ENCODE data around the gene CCT7.

DNA sequence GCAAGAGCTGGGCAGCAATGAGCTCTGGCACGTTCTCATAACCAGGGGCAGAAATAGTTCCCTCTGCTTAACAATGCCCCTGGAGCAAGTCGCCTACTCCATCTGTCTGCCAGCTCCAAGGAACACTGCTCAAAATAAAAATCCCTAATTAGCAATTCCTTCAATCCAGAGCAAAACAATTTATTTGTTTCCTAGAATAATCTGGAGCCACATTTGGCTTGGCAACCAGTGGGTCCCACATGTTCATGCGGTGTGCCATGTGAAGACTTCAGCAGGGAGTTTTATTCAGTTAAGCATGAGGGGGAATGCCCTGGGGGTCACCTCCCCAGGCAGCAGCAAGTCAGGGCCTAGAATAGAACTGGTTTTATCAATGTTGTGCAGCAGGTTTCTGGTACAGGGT lies 66.8 kb downstream of the CCT7 start:
- TF ChIP-seq, protein P1, sequence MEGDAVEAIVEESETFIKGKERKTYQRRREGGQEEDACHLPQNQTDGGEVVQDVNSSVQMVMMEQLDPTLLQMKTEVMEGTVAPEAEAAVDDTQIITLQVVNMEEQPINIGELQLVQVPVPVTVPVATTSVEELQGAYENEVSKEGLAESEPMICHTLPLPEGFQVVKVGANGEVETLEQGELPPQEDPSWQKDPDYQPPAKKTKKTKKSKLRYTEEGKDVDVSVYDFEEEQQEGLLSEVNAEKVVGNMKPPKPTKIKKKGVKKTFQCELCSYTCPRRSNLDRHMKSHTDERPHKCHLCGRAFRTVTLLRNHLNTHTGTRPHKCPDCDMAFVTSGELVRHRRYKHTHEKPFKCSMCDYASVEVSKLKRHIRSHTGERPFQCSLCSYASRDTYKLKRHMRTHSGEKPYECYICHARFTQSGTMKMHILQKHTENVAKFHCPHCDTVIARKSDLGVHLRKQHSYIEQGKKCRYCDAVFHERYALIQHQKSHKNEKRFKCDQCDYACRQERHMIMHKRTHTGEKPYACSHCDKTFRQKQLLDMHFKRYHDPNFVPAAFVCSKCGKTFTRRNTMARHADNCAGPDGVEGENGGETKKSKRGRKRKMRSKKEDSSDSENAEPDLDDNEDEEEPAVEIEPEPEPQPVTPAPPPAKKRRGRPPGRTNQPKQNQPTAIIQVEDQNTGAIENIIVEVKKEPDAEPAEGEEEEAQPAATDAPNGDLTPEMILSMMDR (IDR thresholded peaks at IDR 0.05; ENCODE audit: insufficient read depth, low read depth, low read length), result no peak
- TF ChIP-seq EZH2 (IDR thresholded peaks at IDR 0.05; ENCODE audit: insufficient read depth, low read length), result no peak

Measured in astrocyte (in vitro differentiated cells and primary cell).